Vagina (tissue), 2 donors: ENCODE results near the gene SAT1. TPM values are rescaled to one million over a fixed set of nuclear protein-coding genes. Genes with fewer than 3 reads are reported as not detected.

ENCODE experiments used
- DNase-seq, 2 donors: peaks; one replicate each; pipeline ENCODE4 v3.0.0-alpha.2; 2017; ENCODE audit errors: extremely low spot score in 2 of 2
- H3K27ac ChIP-seq: fragments of 200-600 bp; sonication (generic); one replicate; pipeline ENCODE4 v1.5.1; 2019
- H3K27me3 ChIP-seq: fragments of 200-600 bp; sonication (generic); one replicate; pipeline ENCODE4 v1.5.1; 2019
- H3K36me3 ChIP-seq, 2 donors: fragments of 200-600 bp; sonication (generic); one replicate each; pipeline ENCODE4 v1.5.1; 2017 to 2019
- H3K4me1 ChIP-seq: fragments of 200-600 bp; sonication (generic); one replicate; pipeline ENCODE4 v1.5.1; 2019
- H3K4me3 ChIP-seq, 2 donors: fragments of 200-600 bp; sonication (generic); 1 replicate in 1 of 2; 2 replicates in 1 of 2; pipeline ENCODE4 v1.5.1; 2016 to 2019
- H3K9me3 ChIP-seq: fragments of 200-600 bp; sonication (generic); one replicate; pipeline ENCODE4 v1.5.1; 2019
- CTCF ChIP-seq, 3 experiments: fragments of 450-650 bp in 2 of 3; fragments of 200-600 bp in 1 of 3; sonication (generic) in 1 of 3; IDR thresholded peaks; one replicate each; pipeline ENCODE4 v1.5.1; 2017 to 2019; ENCODE audit warnings: antibody characterized with exemption in 3 of 3, mild to moderate bottlenecking in 2 of 3, moderate library complexity in 2 of 3
- POLR2A ChIP-seq, 2 donors: fragments of 450-650 bp; IDR thresholded peaks; one replicate each; pipeline ENCODE4 v1.6.1; 2017; ENCODE audit warnings: antibody characterized with exemption in 2 of 2, mild to moderate bottlenecking in 2 of 2, moderate library complexity in 2 of 2
- POLR2AphosphoS5 ChIP-seq, 2 donors: sonication (generic); formaldehyde crosslinking; IDR thresholded peaks; one replicate each; pipeline ENCODE4 v1.9.0; 2017; ENCODE audit warnings: antibody characterized with exemption in 2 of 2, mild to moderate bottlenecking in 2 of 2, low read depth in 1 of 2; ENCODE audit not compliant: insufficient read depth in 1 of 2
- intact Hi-C: fragments of 100-400 bp; cut with DNase I; formaldehyde crosslinking; loops from one replicate; pipeline ENCODE4 v1.15.1; 2023
- total RNA-seq: library from RNA; depleted of rRNA; stranded (reverse); fragments of >200 nt; gene quantifications from one replicate; pipeline ENCODE4 v1.2.3, GENCODE V29; 2016

The SAT1 gene
- total RNA-seq, 1 donor from 2014 or later = 389 TPM

GRCh38 chrX:23811656-23812055 is 28.7 kb downstream of the SAT1 start:
- Histone ChIP-seq H3K36me3 (no peaks in the 10 kb centered on the region), H3K4me1 (no peaks in the 10 kb centered on the region), H3K9me3 (no peaks in the 10 kb centered on the region), H3K27ac (no peak overlapping the region), H3K27me3 (no peaks in the 10 kb centered on the region), H3K4me3 (no peak overlapping the region)
- DNase-seq = no peak
- TF ChIP-seq CTCF (IDR thresholded peaks at IDR 0.05) (no peak), POLR2A (IDR thresholded peaks at IDR 0.05) (no peak), POLR2AphosphoS5 (IDR thresholded peaks at IDR 0.05; ENCODE audit: insufficient read depth in 1 of 2, low read depth in 1 of 2) (no peak)
- intact Hi-C loops = no loop called here

DNA sequence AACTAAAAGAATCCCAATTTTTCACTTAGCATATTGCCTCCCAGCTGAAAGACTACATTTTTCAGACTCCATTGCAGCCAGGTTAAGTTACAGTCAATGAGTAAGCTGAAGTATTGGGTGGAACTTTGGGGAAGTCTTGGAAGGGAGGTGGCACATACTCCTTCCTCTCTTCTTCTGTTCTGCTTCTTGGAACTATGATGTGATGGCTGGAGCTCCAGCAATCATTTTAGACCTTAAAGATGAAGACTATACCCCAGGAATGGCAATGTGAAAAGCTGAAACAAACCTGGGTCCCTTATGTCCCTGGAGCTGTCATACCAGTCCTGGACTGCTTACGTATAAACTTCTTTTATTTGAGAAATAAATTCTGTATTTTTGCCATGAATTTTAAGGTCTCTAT is 30.8 kb downstream of the SAT1 start:
- H3K27ac ChIP-seq = no peak overlapping the region
- H3K4me3 ChIP-seq = no peak overlapping the region
- no peaks in the 10 kb centered on the region for H3K36me3 ChIP-seq
- H3K9me3 ChIP-seq = no peaks in the 10 kb centered on the region
- intact Hi-C loops = no loop called here
- H3K27me3 ChIP-seq = no peaks in the 10 kb centered on the region
- no peak for TF ChIP-seq POLR2A (IDR thresholded peaks at IDR 0.05)
- TF ChIP-seq CTCF (IDR thresholded peaks at IDR 0.05) = no peak
- no peak for TF ChIP-seq POLR2AphosphoS5 (IDR thresholded peaks at IDR 0.05; ENCODE audit: insufficient read depth in 1 of 2, low read depth in 1 of 2)
- no peaks in the 10 kb centered on the region for H3K4me1 ChIP-seq
- DNase-seq = no peak

- Histone ChIP-seq H3K27me3 (no peaks in the 10 kb centered on the region), H3K4me3 (no peak overlapping the region), H3K4me1 (no peaks in the 10 kb centered on the region), H3K36me3 (no peaks in the 10 kb centered on the region), H3K27ac (no peak overlapping the region), H3K9me3 (no peaks in the 10 kb centered on the region)
- TF ChIP-seq POLR2AphosphoS5 (IDR thresholded peaks at IDR 0.05; ENCODE audit: insufficient read depth in 1 of 2, low read depth in 1 of 2) = no peak
- no peak for TF ChIP-seq CTCF (IDR thresholded peaks at IDR 0.05)
- no peak for TF ChIP-seq POLR2A (IDR thresholded peaks at IDR 0.05)
- intact Hi-C loops = no loop called here
- no peak for DNase-seq
Measured at GRCh38 chrX:23815376-23815775, 32.4 kb downstream of the SAT1 start.

GRCh38 chrX:23816179-23816578 is 33.2 kb downstream of the SAT1 start:
- TF ChIP-seq POLR2AphosphoS5 (IDR thresholded peaks at IDR 0.05; ENCODE audit: insufficient read depth in 1 of 2, low read depth in 1 of 2) = no peak
- TF ChIP-seq CTCF (IDR thresholded peaks at IDR 0.05) = no peak
- no peak for TF ChIP-seq POLR2A (IDR thresholded peaks at IDR 0.05)
- intact Hi-C loops = no loop called here
- Histone ChIP-seq H3K36me3 (no peaks in the 10 kb centered on the region), H3K4me1 (no peaks in the 10 kb centered on the region), H3K27ac (no peak overlapping the region), H3K27me3 (no peaks in the 10 kb centered on the region), H3K4me3 (no peak overlapping the region), H3K9me3 (no peaks in the 10 kb centered on the region)
- no peak for DNase-seq

DNA sequence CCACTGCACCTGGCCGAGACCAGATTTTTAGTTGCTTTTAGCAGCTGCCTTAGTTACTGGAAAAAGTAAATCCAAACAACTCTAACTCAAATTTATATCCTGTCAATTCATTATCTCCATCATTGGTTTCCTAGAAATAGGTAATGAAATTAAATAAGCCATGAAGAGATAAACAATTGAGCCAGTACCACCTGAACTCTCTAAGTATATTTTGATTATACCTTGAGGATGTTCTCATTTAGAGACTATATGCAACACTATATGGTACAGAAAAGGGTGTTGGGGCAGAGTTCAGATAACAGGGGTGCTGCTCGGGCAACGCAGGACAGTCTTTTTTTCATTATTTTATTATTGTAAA is 35.0 kb downstream of the SAT1 start:
- DNase-seq = no peak
- H3K27me3 ChIP-seq = no peaks in the 10 kb centered on the region
- intact Hi-C loops = no loop called here
- no peak overlapping the region for H3K27ac ChIP-seq
- TF ChIP-seq POLR2AphosphoS5 (IDR thresholded peaks at IDR 0.05; ENCODE audit: insufficient read depth in 1 of 2, low read depth in 1 of 2) = no peak
- TF ChIP-seq POLR2A (IDR thresholded peaks at IDR 0.05) = no peak
- no peak for TF ChIP-seq CTCF (IDR thresholded peaks at IDR 0.05)
- no peaks in the 10 kb centered on the region for H3K36me3 ChIP-seq
- H3K9me3 ChIP-seq = no peaks in the 10 kb centered on the region
- H3K4me1 ChIP-seq = no peaks in the 10 kb centered on the region
- no peak overlapping the region for H3K4me3 ChIP-seq
